Spleen (tissue), 11 donors: Measurements from ENCODE around the gene PVALEF. TPM values are rescaled to one million over a fixed set of nuclear protein-coding genes. Genes with fewer than 3 reads are reported as not detected.

Experiments used
- DNase-seq: peaks from one replicate; pipeline ENCODE4 v3.0.0-alpha.2; 2020
- H3K27ac ChIP-seq, 8 donors: fragments of 200-600 bp; sonication (generic) in 7 of 8; 1 replicate in 4 of 8; 2 replicates in 4 of 8; pipeline versions ENCODE4 v1.5.0 to v1.8.0; 2016 to 2021; ENCODE audit warnings: inconsistent platforms in 4 of 8, mild to moderate bottlenecking in 4 of 8, moderate library complexity in 1 of 8
- H3K27me3 ChIP-seq, 7 donors: fragments of 200-600 bp; sonication (generic) in 6 of 7; replicated peaks in 1 of 7; 1 replicate in 4 of 7; 2 replicates in 3 of 7; pipeline versions ENCODE4 v1.5.0 to v1.8.0; 2016 to 2021; ENCODE audit warnings: inconsistent platforms in 3 of 7, mild to moderate bottlenecking in 1 of 7
- H3K36me3 ChIP-seq, 6 donors: fragments of 200-600 bp; sonication (generic) in 5 of 6; 1 replicate in 4 of 6; 2 replicates in 2 of 6; pipeline versions ENCODE4 v1.5.0 to v1.8.0; 2016 to 2021; ENCODE audit warnings: inconsistent platforms in 2 of 6
- H3K4me1 ChIP-seq, 6 donors: fragments of 200-600 bp; sonication (generic) in 5 of 6; 1 replicate in 3 of 6; 2 replicates in 3 of 6; pipeline versions ENCODE4 v1.5.0 to v1.8.0; 2016 to 2021; ENCODE audit warnings: inconsistent platforms in 3 of 6
- H3K4me3 ChIP-seq, 8 donors: fragments of 200-600 bp; sonication (generic) in 7 of 8; 1 replicate in 4 of 8; 2 replicates in 4 of 8; pipeline versions ENCODE4 v1.5.0 to v1.8.0; 2016 to 2021; ENCODE audit warnings: inconsistent platforms in 4 of 8, mild to moderate bottlenecking in 4 of 8, moderate library complexity in 2 of 8
- H3K9me3 ChIP-seq, 8 donors: fragments of 200-600 bp; sonication (generic) in 7 of 8; 1 replicate in 4 of 8; 2 replicates in 4 of 8; pipeline versions ENCODE4 v1.5.0 to v1.8.0; 2016 to 2021; ENCODE audit warnings: inconsistent platforms in 4 of 8
- POLR2A ChIP-seq, 3 donors: fragments of 450-650 bp; IDR thresholded peaks; one replicate each; pipeline ENCODE4 v1.5.1; 2017; ENCODE audit warnings: antibody characterized with exemption in 3 of 3, mild to moderate bottlenecking in 1 of 3
- POLR2AphosphoS5 ChIP-seq, 3 donors: sonication (generic); formaldehyde crosslinking; IDR thresholded peaks; one replicate each; pipeline ENCODE4 v1.5.1; 2017; ENCODE audit warnings: antibody characterized with exemption in 3 of 3
- WGBS, 5 donors: extraction: QIAGEN DNeasy Blood & Tissue Kit in 3 of 5; methylation state at CpG; one replicate each; pipeline versions ENCODE4 v1.1.5 to v1.1.7; 2013 to 2018; 5-methylcytosine and 5-hydroxymethylcytosine counted together
- intact Hi-C: fragments of 100-400 bp; cut with DNase I; formaldehyde crosslinking; loops from one replicate; pipeline ENCODE4 v1.15.0; 2023; ENCODE audit warnings: low total_unique reads
- polyA plus RNA-seq, 3 donors: library from polyadenylated mRNA; stranded (reverse); fragments of 200-250 nt; gene quantifications; one replicate each; pipeline ENCODE4 v1.2.1, GENCODE V29; 2013
- total RNA-seq, 7 donors: library from RNA; depleted of rRNA in 3 of 7; stranded (reverse); fragments of >200 nt in 3 of 7; fragmentation: NEBNext Ultra II Directional in 4 of 7; extraction: Animal tissue kit (Norgen Biotek cat#: 25700) in 4 of 7; gene quantifications; one replicate each; pipeline versions ENCODE4 v1.1.0 to v1.2.1, GENCODE V29; 2016 to 2021
- TF ChIP-seq, protein P1 (sequence below), 11 experiments: fragments of 200-600 bp in 7 of 11; fragments of 450-650 bp in 4 of 11; sonication (generic) in 4 of 11; IDR thresholded peaks in 8 of 11; conservative IDR thresholded peaks in 3 of 11; 1 replicate in 7 of 11; 2 replicates in 4 of 11; pipeline versions ENCODE4 v1.4.0 to v1.8.0; 2016 to 2021; ENCODE audit warnings: antibody characterized with exemption in 11 of 11, inconsistent platforms in 4 of 11, mild to moderate bottlenecking in 1 of 11
- donor health status: healthy with polysubstance abuse.
- donor health status: DM: no; HTN: no; CAD: no; lungs with moderate emphysema.
- donor health status: DM: no; HTN: no; CAD: no.
- donor health status: Bipolar disorder and iron deficiency.
- donor health status: healthy.
- donor health status: DM: no; HTN: no; CAD: no.
- donor health status: DM: yes; HTN: yes; CAD: no.

The PVALEF gene
- total and polyA plus RNA-seq, 10 donors = not detected

DNA sequence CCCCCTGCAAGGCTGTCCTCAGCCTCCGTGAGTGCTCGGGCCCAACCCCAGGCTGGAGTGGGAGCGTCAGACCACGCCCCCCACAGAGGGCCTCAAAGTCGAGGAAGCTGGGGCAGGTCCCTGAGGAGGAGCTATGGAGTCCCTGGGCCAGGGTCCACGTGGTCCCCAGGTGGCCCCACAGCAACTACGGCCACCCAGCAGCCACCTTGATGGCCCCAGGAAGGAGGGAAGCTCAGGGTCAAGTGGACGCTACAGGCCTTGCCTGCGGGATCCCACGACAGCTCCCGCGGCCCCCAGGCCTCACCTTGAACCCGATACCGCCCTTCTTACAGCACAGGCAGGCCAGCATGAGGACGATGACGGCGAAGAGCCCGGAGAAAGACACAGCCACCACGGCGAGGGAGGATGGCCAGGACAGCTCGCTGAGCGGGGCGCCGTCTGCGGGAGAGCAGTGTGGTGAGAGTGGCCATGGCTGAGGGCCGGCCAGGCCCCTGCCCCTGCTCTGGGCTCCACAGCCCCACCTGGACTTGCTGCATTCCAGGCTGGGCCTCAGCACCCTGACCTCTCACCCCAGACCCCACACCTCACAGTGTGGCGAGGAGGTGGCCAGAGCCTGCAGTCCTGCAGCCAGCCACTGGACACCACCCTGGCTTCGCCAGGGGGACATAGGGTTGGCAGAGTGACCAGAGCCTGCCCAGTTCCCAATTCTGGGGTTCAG, 31.1 kb upstream of the PVALEF start:
- Histone ChIP-seq H3K27ac (no peak overlapping the region), H3K36me3 (peaks cover 0 to 23% (median 0%) of the 10 kb centered on the region in 6 donors), H3K4me1 (peaks cover 0 to 28% (median 8%) of the 10 kb centered on the region in 6 donors), H3K4me3 (no peak overlapping the region), H3K27me3 (no peaks in the 10 kb centered on the region), H3K9me3 (no peaks in the 10 kb centered on the region)
- DNase-seq = no peak
- whole genome bisulfite sequencing, 5 donors = 71 to 88% (median 82%) methylated on average over 12 to 28 of the region's 28 CpGs
- intact Hi-C loops = no loop called here
- TF ChIP-seq POLR2A (IDR thresholded peaks at IDR 0.05) (no peak), POLR2AphosphoS5 (IDR thresholded peaks at IDR 0.05) (no peak)
- TF ChIP-seq, protein P1, sequence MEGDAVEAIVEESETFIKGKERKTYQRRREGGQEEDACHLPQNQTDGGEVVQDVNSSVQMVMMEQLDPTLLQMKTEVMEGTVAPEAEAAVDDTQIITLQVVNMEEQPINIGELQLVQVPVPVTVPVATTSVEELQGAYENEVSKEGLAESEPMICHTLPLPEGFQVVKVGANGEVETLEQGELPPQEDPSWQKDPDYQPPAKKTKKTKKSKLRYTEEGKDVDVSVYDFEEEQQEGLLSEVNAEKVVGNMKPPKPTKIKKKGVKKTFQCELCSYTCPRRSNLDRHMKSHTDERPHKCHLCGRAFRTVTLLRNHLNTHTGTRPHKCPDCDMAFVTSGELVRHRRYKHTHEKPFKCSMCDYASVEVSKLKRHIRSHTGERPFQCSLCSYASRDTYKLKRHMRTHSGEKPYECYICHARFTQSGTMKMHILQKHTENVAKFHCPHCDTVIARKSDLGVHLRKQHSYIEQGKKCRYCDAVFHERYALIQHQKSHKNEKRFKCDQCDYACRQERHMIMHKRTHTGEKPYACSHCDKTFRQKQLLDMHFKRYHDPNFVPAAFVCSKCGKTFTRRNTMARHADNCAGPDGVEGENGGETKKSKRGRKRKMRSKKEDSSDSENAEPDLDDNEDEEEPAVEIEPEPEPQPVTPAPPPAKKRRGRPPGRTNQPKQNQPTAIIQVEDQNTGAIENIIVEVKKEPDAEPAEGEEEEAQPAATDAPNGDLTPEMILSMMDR (IDR thresholded peaks at IDR 0.05 in 8 of 11, conservative IDR thresholded peaks at IDR 0.05 in 3 of 11) = no peak

DNA sequence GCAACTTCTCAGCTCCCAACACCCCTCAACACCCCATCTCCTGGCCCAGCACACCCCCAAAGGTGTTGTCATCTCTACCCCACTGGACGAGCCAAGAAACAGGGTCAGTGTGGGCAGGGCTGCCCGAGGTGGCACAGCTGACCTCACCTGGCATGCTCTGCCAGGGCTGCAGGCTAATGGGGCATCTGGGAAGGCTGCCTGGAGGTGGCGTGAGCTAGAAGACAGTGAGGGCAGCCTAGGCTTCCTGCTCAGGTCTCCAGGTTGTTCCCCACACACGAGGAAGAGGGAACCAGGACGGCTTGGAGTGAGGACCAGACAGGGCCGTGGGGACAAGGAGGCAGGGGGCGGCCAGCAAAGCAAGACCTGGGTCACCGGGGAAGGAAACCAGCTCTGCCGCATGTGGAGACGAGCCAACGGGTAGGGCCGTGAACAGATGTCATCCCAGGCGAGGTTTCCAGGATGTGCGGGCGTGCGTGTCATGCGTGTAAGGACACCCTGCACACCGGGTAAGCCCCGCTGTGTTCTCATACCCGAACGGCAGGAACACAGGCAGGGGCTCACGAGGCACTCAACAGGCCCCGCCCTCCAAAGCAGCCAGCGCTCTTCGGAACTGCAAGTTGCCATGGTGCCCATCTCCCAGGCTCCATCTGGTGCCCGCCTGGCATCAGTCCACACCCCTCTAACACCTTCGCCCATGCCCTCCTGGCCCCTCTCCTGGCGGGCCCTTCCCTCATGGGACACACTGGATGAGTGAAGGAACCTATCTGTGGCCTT, 29.6 kb upstream of the PVALEF start:
- no peak overlapping the region for H3K27ac ChIP-seq
- no peaks in the 10 kb centered on the region for H3K9me3 ChIP-seq
- intact Hi-C loops = no loop called here
- TF ChIP-seq POLR2AphosphoS5 (IDR thresholded peaks at IDR 0.05) (peak in 1 of 3 donors; percentile 11), POLR2A (IDR thresholded peaks at IDR 0.05) (no peak)
- H3K4me1 ChIP-seq = peaks cover 0 to 28% (median 8%) of the 10 kb centered on the region in 6 donors
- WGBS, 5 donors = 69 to 88% (median 76%) methylated on average over 28 of the region's 28 CpGs
- no peak for DNase-seq
- H3K27me3 ChIP-seq = no peaks in the 10 kb centered on the region
- no peak overlapping the region for H3K4me3 ChIP-seq
- H3K36me3 ChIP-seq = peaks cover 0 to 14% (median 0%) of the 10 kb centered on the region in 6 donors

DNA sequence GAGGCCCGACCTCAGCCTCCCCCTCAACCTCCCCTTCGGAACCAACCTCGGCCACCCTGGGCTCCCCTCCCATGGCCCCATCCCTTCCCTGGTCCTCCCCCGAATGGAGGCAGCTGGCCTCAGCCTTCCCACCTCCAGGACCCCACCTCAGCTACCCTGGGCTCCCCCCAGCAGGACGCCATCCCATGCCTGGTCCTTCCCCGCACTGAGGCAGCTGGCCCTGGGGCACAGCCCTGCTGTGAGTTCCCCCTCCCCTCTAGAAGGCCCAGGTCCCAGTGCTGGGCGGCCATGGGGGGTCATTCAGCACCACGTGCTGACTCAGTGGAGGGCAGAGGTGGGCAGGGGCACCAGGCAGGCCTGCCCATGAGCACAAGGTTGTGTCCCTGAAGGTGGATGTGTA, 28.9 kb upstream of the PVALEF start:
- H3K27ac ChIP-seq = no peak overlapping the region
- no peak overlapping the region for H3K4me3 ChIP-seq
- 81 to 94% (median 87%) methylated on average over 7 to 8 of the region's 8 CpGs for WGBS, 5 donors
- H3K36me3 ChIP-seq = peaks cover 0 to 8% (median 0%) of the 10 kb centered on the region in 6 donors
- no peaks in the 10 kb centered on the region for H3K27me3 ChIP-seq
- intact Hi-C loops = no loop called here
- DNase-seq = no peak
- TF ChIP-seq, protein P1 (IDR thresholded peaks at IDR 0.05 in 8 of 11, conservative IDR thresholded peaks at IDR 0.05 in 3 of 11) = no peak
- TF ChIP-seq POLR2AphosphoS5 (IDR thresholded peaks at IDR 0.05) (no peak), POLR2A (IDR thresholded peaks at IDR 0.05) (no peak)
- H3K4me1 ChIP-seq = peaks cover 0 to 29% (median 8%) of the 10 kb centered on the region in 6 donors
- no peaks in the 10 kb centered on the region for H3K9me3 ChIP-seq

DNA sequence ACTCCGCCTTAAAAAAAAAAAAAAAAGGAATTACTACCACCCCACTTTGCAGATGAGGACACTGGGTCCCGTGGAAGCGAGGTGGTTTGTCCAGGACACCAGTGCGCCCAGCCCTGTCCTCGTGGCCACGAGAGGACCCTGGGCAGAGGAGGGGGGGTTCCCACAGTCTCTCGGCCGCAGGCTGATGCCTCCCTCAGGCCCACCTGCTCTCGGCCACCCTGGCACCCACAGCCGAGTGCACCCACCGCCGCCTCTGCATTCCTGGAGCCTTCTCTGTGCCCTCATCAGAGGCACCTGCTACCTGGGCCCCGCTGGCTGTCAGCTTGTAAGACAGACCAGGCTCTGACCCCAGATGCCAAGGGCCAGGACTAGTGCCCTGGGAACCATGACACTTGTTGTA, 28.1 kb upstream of the PVALEF start:
- DNase-seq = no peak
- Histone ChIP-seq H3K27ac (no peak overlapping the region), H3K4me1 (peaks cover 0 to 38% (median 13%) of the 10 kb centered on the region in 6 donors), H3K36me3 (peaks cover 0 to 8% (median 0%) of the 10 kb centered on the region in 6 donors), H3K27me3 (peaks cover 0 to 3% (median 0%) of the 10 kb centered on the region in 7 donors), H3K9me3 (no peaks in the 10 kb centered on the region), H3K4me3 (no peak overlapping the region)
- no peak for TF ChIP-seq POLR2A (IDR thresholded peaks at IDR 0.05)
- no peak for TF ChIP-seq POLR2AphosphoS5 (IDR thresholded peaks at IDR 0.05)
- TF ChIP-seq, protein P1 (IDR thresholded peaks at IDR 0.05 in 8 of 11, conservative IDR thresholded peaks at IDR 0.05 in 3 of 11) = no peak
- WGBS, 5 donors = 89 to 91% (median 90%) methylated on average over 12 to 13 of the region's 13 CpGs
- intact Hi-C loops = no loop called here
